ENCODE measurements around the gene SQSTM1. TPM values are rescaled to one million over a fixed set of nuclear protein-coding genes. Genes with fewer than 3 reads are reported as not detected.

Gene SQSTM1
- total RNA-seq, 1 experiment from 2014 or later, result 105 TPM

GRCh38 chr5:179823937-179824744 is 3.4 kb downstream of the SQSTM1 start:
- H3K4me1 ChIP-seq (ENCODE audit: insufficient read depth, low read length, poor library complexity, severe bottlenecking), result peaks cover 16% of the 10 kb centered on the region
- ChIA-PET CTCF (no interaction called here), POLR2A (ENCODE audit: low non-redundant PET) (no interaction called here)
- no peak for DNase-seq (ENCODE audit: low spot score)
- H3K4me3 ChIP-seq (ENCODE audit: low read depth, low read length, poor library complexity, severe bottlenecking), result no peak overlapping the region
- no peak overlapping the region for H3K27ac ChIP-seq (ENCODE audit: low read depth, low read length, poor library complexity, severe bottlenecking)
- H3K27me3 ChIP-seq (replicated peaks; ENCODE audit: insufficient read depth, low read depth, low read length, poor library complexity), result no peaks in the 10 kb centered on the region
- H3K9me3 ChIP-seq (ENCODE audit: low read depth, low read length, poor library complexity, severe bottlenecking), result no peaks in the 10 kb centered on the region
- BruUV-seq (replicated peaks), result no TSS peak
- TF ChIP-seq CTCF (conservative IDR thresholded peaks at IDR 0.05; ENCODE audit: low read depth, low read length) (no peak), EZH2 (IDR thresholded peaks at IDR 0.05; ENCODE audit: borderline replicate concordance, low read depth, low read length, poor library complexity, severe bottlenecking) (no peak)
- H3K36me3 ChIP-seq (ENCODE audit: insufficient read depth, low read length, poor library complexity, severe bottlenecking), result peaks cover 43% of the 10 kb centered on the region
- intact Hi-C loops (cut with micrococcal nuclease; ENCODE audit: unreplicated experiment), result loop anchor here (5.0 kb wide), 1 partner anchor 83 kb away; the partner anchor contains the start of gene TBC1D9B

GRCh38 chr5:179824745-179825112 is 4.0 kb downstream of the SQSTM1 start:
- H3K36me3 ChIP-seq (ENCODE audit: insufficient read depth, low read length, poor library complexity, severe bottlenecking), result peaks cover 49% of the 10 kb centered on the region
- H3K9me3 ChIP-seq (ENCODE audit: low read depth, low read length, poor library complexity, severe bottlenecking), result no peaks in the 10 kb centered on the region
- H3K4me3 ChIP-seq (ENCODE audit: low read depth, low read length, poor library complexity, severe bottlenecking), result no peak overlapping the region
- TF ChIP-seq EZH2 (IDR thresholded peaks at IDR 0.05; ENCODE audit: borderline replicate concordance, low read depth, low read length, poor library complexity, severe bottlenecking) (no peak), CTCF (conservative IDR thresholded peaks at IDR 0.05; ENCODE audit: low read depth, low read length) (no peak)
- no peak for DNase-seq (ENCODE audit: low spot score)
- H3K27me3 ChIP-seq (replicated peaks; ENCODE audit: insufficient read depth, low read depth, low read length, poor library complexity), result no peaks in the 10 kb centered on the region
- no peak overlapping the region for H3K27ac ChIP-seq (ENCODE audit: low read depth, low read length, poor library complexity, severe bottlenecking)
- CTCF ChIA-PET, result no interaction called here
- peaks cover 15% of the 10 kb centered on the region for H3K4me1 ChIP-seq (ENCODE audit: insufficient read depth, low read length, poor library complexity, severe bottlenecking)
- intact Hi-C loops (cut with micrococcal nuclease; ENCODE audit: unreplicated experiment), result loop anchor here (5.0 kb wide), 1 partner anchor 83 kb away; the partner anchor contains the start of gene TBC1D9B
- no TSS peak for BruUV-seq (replicated peaks)
- POLR2A ChIA-PET (ENCODE audit: low non-redundant PET), result no interaction called here

GRCh38 chr5:179825655-179826182 is 5.0 kb downstream of the SQSTM1 start:
- H3K4me3 ChIP-seq (ENCODE audit: low read depth, low read length, poor library complexity, severe bottlenecking), result no peak overlapping the region
- no peaks in the 10 kb centered on the region for H3K27me3 ChIP-seq (replicated peaks; ENCODE audit: insufficient read depth, low read depth, low read length, poor library complexity)
- ChIA-PET CTCF (no interaction called here), POLR2A (ENCODE audit: low non-redundant PET) (no interaction called here)
- intact Hi-C loops (cut with micrococcal nuclease; ENCODE audit: unreplicated experiment), result no loop called here
- peaks cover 7% of the 10 kb centered on the region for H3K4me1 ChIP-seq (ENCODE audit: insufficient read depth, low read length, poor library complexity, severe bottlenecking)
- TF ChIP-seq CTCF (conservative IDR thresholded peaks at IDR 0.05; ENCODE audit: low read depth, low read length), result no peak
- no peak for TF ChIP-seq EZH2 (IDR thresholded peaks at IDR 0.05; ENCODE audit: borderline replicate concordance, low read depth, low read length, poor library complexity, severe bottlenecking)
- no peak overlapping the region for H3K27ac ChIP-seq (ENCODE audit: low read depth, low read length, poor library complexity, severe bottlenecking)
- H3K9me3 ChIP-seq (ENCODE audit: low read depth, low read length, poor library complexity, severe bottlenecking), result no peaks in the 10 kb centered on the region
- DNase-seq (ENCODE audit: low spot score), result no peak
- no TSS peak for BruUV-seq (replicated peaks)
- peaks cover 54% of the 10 kb centered on the region for H3K36me3 ChIP-seq (ENCODE audit: insufficient read depth, low read length, poor library complexity, severe bottlenecking)

Measured in A673 (cell line).